ENCODE measurements around the gene PSMB5. TPM values are rescaled to one million over a fixed set of nuclear protein-coding genes. Genes with fewer than 3 reads are reported as not detected.

PSMB5 gene
- total and polyA plus RNA-seq, 9 of the 15 experiments (the other 6 are each of a cell fraction or from before 2014, with no cell fraction given): 198 to 1,870 (median 269) TPM

DNA sequence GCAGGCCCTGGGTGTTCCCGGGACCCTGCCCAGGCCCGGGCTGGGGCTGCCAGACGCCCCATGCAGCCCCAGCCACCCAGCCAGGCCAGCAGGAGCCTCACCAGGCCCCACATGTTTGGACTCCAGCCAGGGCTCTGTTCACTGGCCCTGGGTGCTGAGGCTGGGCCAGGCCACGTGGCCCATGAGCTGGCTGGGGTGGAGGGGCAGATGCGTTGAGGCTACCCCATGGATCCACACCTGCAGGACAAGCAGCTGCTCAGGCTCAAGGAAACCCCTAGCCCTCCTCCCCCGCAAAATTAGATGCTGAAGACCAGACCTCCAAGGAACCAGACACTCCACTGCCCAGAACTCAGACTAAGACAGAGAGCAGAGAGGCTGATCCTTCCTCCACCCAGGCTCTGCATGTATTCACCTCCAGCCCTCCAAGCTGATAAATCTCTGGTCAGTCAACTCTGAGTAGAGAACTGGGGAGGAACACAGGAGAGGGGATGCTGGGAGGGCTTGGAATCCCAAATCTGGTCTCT, 21.0 kb upstream of the PSMB5 start (continued):
- TF ChIP-seq, protein P1, sequence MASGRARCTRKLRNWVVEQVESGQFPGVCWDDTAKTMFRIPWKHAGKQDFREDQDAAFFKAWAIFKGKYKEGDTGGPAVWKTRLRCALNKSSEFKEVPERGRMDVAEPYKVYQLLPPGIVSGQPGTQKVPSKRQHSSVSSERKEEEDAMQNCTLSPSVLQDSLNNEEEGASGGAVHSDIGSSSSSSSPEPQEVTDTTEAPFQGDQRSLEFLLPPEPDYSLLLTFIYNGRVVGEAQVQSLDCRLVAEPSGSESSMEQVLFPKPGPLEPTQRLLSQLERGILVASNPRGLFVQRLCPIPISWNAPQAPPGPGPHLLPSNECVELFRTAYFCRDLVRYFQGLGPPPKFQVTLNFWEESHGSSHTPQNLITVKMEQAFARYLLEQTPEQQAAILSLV (tag; IDR thresholded peaks at IDR 0.05): no peak
- 0 out of 2 replicates have a peak, but pooled peaks have one; percentile 68 for TF ChIP-seq NFIC (IDR thresholded peaks at IDR 0.05)

DNA sequence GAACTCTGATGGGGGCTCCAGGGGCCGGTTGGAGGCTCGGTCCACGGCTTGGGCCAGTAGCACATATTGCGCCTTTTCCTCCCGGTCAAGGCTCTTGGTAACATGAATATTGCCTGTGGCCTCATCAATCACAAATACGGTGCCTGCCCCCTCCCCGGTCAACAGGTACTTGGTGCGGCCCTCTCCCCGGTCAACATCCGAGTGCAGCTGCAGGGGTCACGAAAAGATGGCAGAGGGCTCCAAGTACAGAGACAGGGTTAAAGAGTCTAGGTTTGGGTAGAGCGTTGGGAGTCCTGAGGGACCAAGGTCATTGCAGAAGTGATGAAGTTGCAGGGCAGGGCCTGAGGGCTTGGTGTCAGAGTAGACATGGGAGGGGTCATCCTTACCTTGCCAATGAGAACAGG, 20.4 kb upstream of the PSMB5 start:
- H3K9ac ChIP-seq (ENCODE audit: insufficient read depth in 1 of 2, low read depth in 2 of 2, low read length in 2 of 2): 0 out of 4 replicates have a peak overlapping the region, but pooled peaks of 1 of the 2 experiments have one; percentile 20
- H3K36me3 ChIP-seq (ENCODE audit: control insufficient read depth, insufficient read depth, low read length): peaks cover 16% of the 10 kb centered on the region; the same call in 2 of the 3 replicates
- no peaks in the 10 kb centered on the region; the same call in 2 of the 3 replicates for H3K79me2 ChIP-seq (ENCODE audit: control insufficient read depth, insufficient read depth, low read length)
- H3K9me1 ChIP-seq (ENCODE audit: control insufficient read depth, insufficient read depth, low read length): no peaks in the 10 kb centered on the region
- H3K4me1 ChIP-seq (replicated peaks in 1 of 2; ENCODE audit: control insufficient read depth in 2 of 2, insufficient read depth in 2 of 2, low read length in 2 of 2): peaks cover 11 to 51% of the 10 kb centered on the region in 2 experiments
- no TSS peak for BruUV-seq (replicated peaks)
- ChIA-PET POLR2A (interaction anchor here (0.6 to 2.0 kb wide), 4 partner anchors 48 to 69 kb away, joined by 3 to 14 read pairs (median 8); no protein-coding TSS in a partner anchor), CTCF (ENCODE audit: low intra/inter-chr PET ratio) (interaction anchor here (1.3 to 9.2 kb wide), 3 partner anchors 60 to 81 kb away, joined by 6 to 141 read pairs (median 45); no protein-coding TSS in a partner anchor)
- H3K9me3 ChIP-seq (replicated peaks; ENCODE audit: control insufficient read depth, insufficient read depth, low read depth, low read length): no peaks in the 10 kb centered on the region
- 0 out of 2 replicates have a peak, but pooled peaks cover 2% of the 10 kb centered on the region for H4K20me1 ChIP-seq (replicated peaks; ENCODE audit: control insufficient read depth, insufficient read depth, low read length)
- no peaks in the 10 kb centered on the region for H3K27me3 ChIP-seq (ENCODE audit: control insufficient read depth in 2 of 2, insufficient read depth in 2 of 2, low read length in 2 of 2)
- no peak for DNase-seq (ENCODE audit: extremely low read depth in 1 of 4, low spot score in 3 of 4)
- H2AFZ ChIP-seq (ENCODE audit: low read depth, low read length): no peak overlapping the region
- H3K4me3 ChIP-seq: no peak overlapping the region
- WGBS (ENCODE audit: insufficient coverage, low coverage, missing lambda C conversion rate): 94% methylated on average over 11 of the region's 12 CpGs
- in situ Hi-C loops (cut with MboI): no loop called here
- no peak for FAIRE-seq
- intact Hi-C loops (cut with micrococcal nuclease): no loop called here
- H3K27ac ChIP-seq (ENCODE audit: extremely low read depth, low read depth, low read length): no peak overlapping the region
- no peak for TF ChIP-seq ZNF695 (CRISPR knock-in tag; IDR thresholded peaks at IDR 0.05)
- TF ChIP-seq MTA2 (IDR thresholded peaks at IDR 0.05; ENCODE audit: low read depth): no peak
- no peak for TF ChIP-seq TAF9B (IDR thresholded peaks at IDR 0.05; ENCODE audit: partially characterized antibody)
- TF ChIP-seq, protein P2, sequence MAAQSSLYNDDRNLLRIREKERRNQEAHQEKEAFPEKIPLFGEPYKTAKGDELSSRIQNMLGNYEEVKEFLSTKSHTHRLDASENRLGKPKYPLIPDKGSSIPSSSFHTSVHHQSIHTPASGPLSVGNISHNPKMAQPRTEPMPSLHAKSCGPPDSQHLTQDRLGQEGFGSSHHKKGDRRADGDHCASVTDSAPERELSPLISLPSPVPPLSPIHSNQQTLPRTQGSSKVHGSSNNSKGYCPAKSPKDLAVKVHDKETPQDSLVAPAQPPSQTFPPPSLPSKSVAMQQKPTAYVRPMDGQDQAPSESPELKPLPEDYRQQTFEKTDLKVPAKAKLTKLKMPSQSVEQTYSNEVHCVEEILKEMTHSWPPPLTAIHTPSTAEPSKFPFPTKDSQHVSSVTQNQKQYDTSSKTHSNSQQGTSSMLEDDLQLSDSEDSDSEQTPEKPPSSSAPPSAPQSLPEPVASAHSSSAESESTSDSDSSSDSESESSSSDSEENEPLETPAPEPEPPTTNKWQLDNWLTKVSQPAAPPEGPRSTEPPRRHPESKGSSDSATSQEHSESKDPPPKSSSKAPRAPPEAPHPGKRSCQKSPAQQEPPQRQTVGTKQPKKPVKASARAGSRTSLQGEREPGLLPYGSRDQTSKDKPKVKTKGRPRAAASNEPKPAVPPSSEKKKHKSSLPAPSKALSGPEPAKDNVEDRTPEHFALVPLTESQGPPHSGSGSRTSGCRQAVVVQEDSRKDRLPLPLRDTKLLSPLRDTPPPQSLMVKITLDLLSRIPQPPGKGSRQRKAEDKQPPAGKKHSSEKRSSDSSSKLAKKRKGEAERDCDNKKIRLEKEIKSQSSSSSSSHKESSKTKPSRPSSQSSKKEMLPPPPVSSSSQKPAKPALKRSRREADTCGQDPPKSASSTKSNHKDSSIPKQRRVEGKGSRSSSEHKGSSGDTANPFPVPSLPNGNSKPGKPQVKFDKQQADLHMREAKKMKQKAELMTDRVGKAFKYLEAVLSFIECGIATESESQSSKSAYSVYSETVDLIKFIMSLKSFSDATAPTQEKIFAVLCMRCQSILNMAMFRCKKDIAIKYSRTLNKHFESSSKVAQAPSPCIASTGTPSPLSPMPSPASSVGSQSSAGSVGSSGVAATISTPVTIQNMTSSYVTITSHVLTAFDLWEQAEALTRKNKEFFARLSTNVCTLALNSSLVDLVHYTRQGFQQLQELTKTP (IDR thresholded peaks at IDR 0.05; ENCODE audit: low read depth in 1 of 2, partially characterized antibody in 2 of 2): no peak
- no peak for TF ChIP-seq TCFL5 (CRISPR knock-in tag; conservative IDR thresholded peaks at IDR 0.05)
- TF ChIP-seq ZNF551 (CRISPR knock-in tag; IDR thresholded peaks at IDR 0.05): no peak
- TF ChIP-seq ZNF143 (CRISPR knock-in tag; IDR thresholded peaks at IDR 0.05): no peak
- no peak for TF ChIP-seq HNRNPH1 (optimal IDR thresholded peaks at IDR 0.05; ENCODE audit: low read depth, low read length)
- no peak for TF ChIP-seq MAZ (CRISPR knock-in tag; conservative IDR thresholded peaks at IDR 0.05 in 1 of 2, IDR thresholded peaks at IDR 0.05 in 1 of 2)
- TF ChIP-seq, protein P3, sequence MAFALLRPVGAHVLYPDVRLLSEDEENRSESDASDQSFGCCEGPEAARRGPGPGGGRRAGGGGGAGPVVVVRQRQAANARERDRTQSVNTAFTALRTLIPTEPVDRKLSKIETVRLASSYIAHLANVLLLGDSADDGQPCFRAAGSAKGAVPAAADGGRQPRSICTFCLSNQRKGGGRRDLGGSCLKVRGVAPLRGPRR (CRISPR knock-in tag; IDR thresholded peaks at IDR 0.05): no peak
- no peak for ATAC-seq
- no peak overlapping the region for H3K4me2 ChIP-seq (ENCODE audit: insufficient read depth, low read length)
